HPDE6-E6E7 (cell line): ENCODE data around the gene KCNIP1.
A peak's percentile ranks its signal among the peaks of the same experiment; 100 is the strongest.

ENCODE experiments used
- DNase-seq: peaks from one replicate; pipeline ENCODE4 v3.0.0; 2011; ENCODE audit warnings: missing footprints; ENCODE audit errors: extremely low spot score

Gene KCNIP1

DNA sequence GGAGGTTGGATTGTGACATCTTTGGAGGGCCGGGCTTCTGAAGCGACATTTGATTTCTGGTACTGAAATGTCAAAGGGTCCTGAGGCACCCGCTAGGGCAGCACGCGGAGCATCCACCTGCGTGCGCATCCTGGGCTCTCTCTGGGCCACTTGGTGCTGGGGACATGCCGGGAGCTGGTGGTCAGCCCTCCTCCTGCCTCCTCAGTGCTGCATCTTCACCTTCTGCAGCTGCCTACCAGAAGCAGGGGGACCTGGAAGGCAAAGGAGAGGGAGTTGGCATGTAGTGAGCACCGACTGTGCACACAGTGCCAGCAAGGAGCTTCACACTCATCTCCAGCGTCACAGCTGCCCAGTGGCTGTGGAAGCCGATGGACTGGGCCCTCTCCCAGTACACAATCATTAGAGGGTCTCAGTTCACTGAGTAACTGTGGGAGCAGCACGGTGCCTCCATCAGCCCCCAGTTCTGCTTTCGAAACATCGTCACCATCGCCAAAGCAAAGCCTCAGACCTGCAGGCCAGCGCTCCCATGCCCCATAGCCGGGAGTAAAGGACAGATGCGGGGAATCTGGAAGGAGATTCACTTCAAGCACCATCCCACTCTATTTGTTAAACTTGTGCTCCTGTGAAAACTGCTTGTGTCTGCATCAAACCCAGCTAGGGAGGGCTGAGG is 138.4 kb downstream of the KCNIP1 start:
- no peak for DNase-seq

DNA sequence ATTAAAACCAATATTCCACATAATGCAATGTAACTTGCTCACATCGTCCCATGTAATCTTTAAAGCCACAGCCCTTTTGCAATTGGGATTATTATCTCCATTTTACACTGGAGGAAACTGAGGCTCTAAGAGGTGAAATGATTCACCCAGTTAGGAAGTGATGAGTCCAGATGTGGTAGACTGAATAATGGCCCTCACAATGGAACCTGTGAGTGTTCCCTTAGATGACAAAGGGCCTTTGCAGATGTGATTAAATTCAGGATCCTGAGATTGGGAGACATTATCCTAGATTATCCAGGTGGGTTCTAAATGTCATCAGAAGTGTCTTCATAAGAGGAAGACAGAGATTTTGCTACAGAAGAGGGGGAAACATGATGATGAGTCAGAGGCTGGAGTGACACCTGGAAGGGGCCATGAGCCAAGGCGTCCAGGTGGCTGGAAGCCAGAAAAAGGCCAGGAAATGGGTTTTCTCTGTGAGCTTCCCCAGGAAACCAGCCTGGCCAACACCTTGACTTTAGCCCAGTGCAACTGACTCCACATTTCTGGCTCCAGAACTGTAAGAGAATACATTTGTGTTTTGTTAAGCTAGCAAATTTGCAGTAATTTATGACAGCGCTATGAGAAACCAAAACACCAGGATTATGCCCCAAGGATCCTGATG is 139.1 kb downstream of the KCNIP1 start:
- DNase-seq: no peak

DNA sequence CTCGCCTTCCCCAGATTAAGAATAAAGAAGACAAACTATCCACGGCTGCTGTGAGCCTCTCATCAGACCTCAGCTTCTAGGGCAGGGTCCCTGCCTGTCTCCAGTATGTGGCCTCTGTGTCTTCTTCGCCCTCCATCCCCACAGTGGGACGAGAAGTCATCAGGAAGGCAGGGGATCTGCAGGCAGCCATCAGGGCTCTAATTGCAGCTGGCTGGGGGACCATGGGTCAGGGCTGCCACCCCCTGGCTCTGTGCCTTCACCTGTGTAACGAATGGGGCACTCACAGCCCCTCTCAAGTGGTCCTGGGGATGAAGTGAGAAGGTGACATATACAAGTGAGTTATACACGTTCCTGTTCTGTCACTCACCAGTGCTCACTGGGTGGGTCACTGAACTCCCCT is 139.8 kb downstream of the KCNIP1 start:
- DNase-seq: no peak

DNA sequence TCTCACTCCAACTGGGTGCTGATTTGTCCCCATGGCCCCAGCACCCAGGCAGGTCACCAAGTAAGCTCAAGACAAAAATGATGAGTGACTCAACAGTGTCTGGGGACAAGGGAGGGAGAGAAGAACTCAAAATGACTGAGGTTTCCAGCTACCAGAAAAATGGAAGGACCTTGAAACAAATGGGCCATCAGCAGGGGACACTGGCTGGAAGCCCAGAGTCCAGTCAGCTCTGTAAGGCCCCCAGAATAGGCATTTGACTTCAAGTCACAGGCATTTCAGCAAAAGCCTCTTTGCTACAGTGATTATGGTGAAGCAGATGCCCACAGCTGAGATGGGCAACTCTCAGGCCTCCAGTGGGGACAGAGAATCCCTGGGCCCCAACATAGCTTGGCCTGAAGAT is 140.7 kb downstream of the KCNIP1 start:
- no peak for DNase-seq

DNA sequence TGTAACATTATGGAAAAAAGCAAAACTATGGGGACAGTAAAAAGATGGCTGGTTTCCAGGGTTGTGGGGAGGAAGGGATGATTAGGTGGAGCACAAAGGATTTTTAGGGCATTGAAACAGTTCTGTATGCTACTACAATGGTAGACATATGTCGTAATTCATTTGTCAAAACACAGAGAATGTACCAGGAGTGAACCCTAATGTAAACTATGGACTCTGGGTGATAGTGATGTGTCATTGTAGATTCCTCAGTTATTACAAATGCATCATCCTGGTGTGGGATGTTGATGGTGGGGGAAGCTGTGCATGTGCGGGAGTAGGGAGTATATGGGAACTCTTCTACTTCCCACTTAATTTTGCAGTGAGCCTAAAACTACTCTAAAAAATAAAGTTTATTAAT is 144.7 kb downstream of the KCNIP1 start:
- no peak for DNase-seq

DNA sequence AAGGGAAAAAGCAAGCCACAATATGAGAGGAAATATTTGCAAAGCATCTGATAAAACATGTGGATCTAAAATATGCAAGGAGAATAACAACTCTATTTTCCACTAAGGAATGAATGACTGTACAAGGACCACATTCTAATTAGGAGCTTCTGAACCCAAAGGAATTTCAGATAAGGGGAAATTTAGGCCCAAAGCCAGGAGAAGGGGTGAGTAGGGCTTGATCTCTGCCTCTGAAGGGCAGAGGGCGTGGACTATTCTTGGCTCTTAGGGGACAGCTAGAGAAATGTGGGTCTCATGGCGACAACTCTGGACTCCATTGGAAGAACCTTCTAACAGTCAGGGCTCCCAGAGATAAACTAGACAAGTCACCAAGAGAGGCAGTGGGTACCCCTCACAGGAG is 147.0 kb downstream of the KCNIP1 start:
- DNase-seq: no peak

DNA sequence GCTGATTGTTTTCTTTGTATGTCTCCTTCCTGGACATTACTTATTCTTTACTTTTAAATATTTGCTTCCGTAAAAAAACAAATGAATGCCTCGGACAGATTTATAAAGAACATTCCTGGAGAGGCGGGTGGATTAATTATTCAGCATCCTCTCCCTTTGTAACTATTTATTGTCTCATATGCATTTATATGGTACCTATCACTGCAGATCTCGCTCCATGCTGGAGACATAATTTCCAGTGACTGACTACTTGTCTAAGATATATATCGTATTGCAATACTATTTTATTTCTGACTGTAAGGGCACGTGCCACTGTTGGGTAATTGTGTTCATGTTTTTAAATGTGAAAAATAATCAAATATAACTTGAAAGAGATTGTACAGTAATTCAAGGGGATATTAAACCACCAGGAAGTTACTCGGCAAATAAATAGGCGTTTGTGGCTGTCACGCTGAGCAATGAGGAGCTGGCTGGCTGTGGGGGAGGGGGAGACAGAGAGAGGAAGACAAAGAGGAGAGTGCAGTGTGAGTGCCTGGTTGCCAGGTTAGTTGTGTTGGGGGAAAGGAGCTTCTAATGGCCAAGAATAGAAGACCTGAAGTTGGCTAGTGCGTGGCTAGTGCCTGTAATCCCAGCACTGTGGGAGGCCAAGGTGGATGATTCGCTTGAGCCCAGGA is 147.9 kb downstream of the KCNIP1 start:
- DNase-seq: no peak

DNA sequence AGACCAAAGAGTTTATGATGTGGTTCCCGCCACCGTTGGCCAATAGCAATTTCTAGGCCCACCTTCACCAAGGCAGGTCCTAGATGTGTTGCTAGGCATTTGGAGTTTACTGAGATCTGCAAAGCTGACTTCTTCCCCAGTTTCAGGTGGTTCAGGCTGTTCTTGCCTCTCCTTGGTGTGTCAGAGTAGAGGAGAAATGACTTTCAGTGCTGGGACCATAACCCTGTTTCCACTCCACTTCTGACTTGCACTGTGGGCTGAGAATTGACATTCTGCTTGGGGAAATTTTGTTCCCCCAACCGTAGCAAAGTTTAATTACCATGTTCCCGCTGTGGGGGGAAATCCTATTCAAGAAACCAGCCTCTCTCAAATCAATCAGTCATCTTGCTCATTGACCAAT is 151.7 kb downstream of the KCNIP1 start:
- DNase-seq: no peak

DNA sequence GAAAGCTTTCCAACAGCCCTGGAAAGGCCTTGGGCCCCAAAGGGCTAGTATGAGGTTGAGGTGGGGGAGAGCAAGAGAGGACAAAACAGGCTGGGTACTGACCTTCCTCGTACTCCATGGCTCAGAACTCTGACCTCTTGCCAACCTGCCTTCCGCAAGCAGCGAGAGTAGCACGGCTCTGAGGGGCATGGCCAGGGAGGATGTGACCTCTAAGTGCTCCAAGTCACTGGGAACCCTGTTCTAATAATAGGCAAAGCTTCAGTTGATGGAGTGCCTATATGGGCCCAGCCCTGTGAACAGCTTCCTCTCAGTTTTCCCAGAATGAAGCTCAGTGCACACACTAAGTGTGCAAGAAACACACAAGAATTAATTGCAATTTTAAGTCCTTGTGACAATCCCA is 152.1 kb downstream of the KCNIP1 start:
- DNase-seq: no peak

DNA sequence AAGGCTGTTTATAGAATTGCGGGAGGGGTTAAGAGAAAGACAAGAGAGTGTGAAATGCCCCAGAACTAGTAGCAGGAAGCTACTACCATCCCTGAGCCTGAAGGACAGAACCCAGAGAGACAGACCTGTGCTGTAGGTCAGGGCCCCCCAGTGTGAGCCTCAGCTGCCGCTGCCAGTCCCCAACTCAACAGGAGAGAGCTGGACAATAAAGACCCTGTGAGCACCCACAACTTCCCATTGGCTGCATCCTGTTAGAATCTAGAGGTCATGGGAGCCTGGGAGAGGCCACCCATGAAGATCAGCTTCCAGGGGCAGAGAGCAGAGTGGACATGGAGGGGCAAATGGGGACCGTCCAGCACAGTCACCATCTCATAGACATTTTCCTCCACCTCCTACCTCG is 152.5 kb downstream of the KCNIP1 start:
- no peak for DNase-seq

DNA sequence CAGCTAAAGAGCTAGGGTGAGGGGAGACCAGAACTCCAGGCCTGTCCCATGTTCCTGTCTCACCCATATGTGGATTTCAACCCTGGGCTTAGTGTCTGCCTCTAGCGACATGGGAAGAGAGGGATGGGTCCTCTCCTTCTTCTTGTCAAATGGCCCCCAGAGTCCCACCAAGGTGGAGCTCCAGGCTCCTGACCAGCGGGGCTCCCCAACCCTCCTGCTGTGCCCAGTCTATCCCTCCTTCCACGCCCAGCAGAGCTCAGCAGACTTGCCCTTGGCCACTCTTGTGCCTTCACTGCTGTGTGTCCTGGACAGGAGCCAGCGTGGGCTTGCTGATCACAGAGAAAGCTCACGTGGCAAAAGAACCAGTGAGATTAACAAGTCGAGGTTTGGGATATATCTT is 156.7 kb downstream of the KCNIP1 start:
- no peak for DNase-seq

DNA sequence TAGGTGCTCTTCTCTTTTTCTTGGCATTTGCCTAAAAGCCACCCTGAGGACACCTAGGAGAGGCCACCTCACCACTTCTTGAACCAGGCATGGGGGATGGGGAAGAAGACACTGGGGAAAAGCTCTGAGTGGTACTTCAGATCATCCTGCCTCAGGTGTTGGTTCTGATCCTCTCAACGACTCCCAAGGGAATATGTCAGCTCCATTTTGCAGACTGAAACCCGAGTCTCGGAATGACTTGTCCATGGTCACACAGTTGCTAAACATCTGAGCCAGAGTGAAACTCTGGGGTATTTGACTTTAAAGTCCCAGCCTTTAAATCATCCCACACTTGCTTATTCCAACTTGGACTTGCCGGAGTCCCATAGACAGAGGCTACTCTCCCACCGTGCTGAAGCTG is 159.1 kb downstream of the KCNIP1 start:
- DNase-seq: no peak

DNA sequence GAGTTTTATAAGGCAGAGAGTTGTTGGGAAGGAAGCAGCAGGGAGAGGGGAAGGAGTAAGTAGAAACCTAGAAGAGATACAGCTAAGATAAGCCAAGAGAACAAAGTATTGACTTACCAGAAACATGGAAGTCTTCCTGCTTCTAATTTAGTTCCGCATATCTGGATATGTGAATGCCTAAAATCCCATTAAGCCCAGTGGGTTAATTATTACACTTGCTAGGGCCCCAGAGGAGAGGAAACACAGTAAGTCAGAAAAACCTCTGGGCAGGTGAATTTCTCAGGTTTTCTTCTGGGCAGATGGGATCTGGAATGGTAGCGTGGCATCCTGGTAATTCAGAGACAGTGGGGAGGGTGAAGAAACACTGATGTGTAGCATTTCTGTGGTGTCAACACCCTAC is 175.0 kb downstream of the KCNIP1 start:
- no peak for DNase-seq

DNA sequence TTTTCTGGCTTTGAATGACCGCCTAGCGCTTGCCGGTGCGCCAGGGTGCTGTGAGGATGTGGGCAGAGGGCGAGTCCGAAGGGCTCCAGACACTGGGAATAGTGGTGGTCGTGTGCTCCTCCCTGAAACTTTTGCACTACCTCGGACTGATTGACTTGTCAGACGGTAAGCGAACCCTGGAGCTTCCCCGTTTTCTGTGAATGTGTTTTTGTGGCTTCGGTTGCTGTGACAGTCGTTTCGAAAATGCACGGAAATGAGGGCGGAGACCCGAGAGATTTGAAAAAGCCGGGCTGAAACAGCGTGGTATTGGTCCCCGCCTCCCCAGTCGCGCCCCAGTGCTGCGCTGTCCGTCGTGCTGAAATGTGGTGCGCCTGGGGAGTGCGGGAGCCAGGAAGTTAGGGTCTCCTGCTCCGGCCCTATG is 177.2 kb downstream of the KCNIP1 start:
- peak; percentile 27 for DNase-seq

DNA sequence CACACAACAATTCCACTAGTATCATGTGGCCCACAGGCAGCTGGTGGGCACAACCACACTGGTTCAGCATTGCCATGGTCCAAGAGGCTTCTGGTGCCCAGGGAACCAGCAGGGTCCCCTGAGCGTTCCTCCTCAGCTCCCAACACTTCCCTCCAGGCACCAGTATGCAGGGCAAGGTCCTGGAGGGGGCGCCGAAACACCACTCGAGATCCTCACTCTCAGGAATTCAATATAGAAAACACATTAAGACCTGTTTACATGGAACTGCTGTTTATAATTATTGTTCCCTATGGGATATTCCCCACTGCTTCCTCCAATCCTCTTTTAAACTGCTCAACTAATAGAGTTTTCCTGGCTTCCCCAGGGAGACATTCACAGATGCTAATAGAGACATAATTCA is 187.8 kb downstream of the KCNIP1 start:
- DNase-seq: no peak

DNA sequence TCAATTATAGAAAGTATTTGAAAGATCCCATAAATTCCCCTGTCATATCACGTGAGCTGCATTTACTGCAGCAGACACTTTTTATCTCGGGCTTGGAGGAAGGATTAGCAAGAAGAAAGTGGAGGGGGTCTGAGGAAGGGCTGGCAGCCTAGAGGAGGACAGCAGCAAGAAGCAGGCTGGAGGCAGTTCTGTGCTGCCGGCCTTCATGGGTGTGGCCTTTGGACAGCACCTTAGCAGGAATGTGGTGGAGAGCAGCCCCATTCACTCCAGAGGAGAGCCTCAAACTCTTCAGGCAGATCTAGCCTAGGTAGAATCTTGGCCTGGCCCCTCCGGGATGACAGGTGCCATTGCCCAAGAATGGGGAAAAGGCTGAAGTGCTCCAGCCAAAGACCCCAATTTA is 189.9 kb downstream of the KCNIP1 start:
- no peak for DNase-seq

DNA sequence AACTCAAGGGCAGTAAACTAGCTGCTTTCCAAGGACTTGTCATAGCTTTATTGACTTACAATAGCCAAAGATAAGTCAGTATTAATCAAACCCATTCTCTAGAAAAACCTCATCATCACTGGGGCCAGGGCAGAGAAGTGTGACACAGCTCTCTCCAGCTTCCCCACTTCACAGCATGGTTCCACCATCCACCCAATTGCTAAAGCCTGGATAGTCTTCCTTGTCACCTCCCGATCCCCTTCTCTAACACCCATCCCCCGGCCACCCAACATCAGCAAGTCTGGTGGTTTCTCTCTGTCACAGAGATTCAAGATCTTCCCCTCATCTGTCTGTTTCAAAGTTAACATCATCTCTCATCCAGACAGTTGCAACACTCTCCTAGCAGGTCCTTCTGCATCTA is 191.1 kb downstream of the KCNIP1 start:
- no peak for DNase-seq

DNA sequence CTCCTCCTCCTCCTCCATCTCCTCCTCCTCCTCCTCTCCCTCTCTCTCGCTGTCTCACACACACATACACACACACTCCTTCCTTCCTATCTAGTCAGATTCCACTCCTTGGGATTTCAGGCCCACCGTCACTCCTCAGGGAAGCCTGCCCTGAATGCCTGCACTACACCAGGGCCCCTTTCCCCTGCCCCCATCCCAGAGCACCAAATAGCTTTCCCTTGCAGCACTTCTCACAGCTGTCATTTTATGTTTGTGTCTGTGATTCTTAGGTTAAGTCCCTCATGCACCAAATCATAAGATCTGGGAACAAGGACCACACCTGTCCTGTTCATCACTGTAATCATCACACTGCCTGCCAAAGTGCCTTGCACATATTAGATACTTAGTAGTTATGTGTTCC is 193.2 kb downstream of the KCNIP1 start:
- no peak for DNase-seq

DNA sequence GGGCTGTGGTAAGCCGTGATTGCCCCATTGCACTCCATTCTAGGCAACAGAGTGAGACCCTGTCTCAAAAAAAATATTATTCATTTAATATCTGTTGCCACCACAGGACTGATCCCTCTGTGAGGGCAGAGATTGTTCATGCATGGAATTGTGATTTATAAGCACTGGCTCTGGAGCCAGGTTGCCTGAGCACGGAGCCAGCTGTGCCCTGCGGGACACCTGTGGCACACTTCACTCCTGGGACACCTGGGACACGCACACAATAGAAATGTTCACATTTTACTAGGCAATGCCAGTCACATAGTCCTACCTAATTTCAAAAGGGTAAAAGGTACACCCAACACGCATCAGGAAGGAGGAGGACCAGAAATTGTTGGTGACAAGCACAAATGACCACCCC is 196.7 kb downstream of the KCNIP1 start:
- DNase-seq: no peak

DNA sequence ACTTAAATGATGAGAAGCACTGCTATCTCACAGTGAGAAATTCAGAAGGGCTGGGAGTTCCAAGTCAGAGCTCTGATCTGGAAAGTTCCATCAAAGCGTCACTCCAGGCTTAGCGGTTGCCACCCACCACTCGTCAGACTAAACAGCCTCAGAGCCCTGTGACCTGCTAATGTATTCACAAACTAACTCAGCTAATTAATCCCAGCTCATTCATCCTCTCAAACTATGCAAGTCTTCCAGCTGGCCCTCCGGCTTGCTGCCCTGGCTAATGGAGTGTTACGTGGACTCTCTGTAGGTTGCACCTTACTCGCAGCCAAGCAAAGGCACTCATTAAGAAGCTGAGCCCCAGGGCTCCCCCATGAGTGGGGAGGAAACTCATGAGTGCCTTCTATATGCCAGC is 197.5 kb downstream of the KCNIP1 start:
- no peak for DNase-seq

DNA sequence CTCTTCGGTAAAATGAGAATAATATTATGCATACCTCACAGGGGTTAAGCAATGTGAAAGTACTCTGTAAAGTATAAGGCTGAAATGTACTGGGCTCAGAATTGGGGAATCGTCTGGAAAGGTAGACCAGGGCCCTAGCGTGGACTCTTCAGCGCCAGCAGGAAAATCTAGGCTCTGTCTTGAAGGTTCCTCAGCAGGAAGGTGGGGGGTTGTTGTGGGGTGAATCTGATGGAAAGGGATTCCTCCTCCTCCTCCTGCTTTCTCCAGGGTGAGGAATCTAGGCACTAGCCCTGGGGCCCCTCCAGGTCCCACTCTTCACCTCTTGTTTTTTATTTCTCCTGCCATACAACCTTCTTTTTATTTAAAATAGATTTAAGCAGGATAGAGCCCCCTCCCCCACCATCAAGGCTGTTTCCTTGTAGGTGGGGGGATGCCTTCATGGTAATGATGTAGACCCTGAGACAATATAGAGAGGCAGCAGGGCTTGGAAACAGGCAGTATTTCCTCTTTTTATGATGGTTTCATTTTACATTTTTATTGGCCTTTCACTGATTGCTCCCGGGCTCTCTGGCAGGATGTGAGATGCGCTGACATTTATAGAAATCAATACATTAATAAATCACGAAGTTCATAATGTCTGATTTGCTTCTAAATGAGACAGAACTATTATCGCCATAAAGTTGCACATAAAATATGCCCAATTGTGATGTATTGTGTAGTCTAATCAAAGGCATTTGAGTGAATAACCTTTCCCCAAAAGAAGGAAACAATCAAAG is 200.8 kb downstream of the KCNIP1 start:
- no peak for DNase-seq

DNA sequence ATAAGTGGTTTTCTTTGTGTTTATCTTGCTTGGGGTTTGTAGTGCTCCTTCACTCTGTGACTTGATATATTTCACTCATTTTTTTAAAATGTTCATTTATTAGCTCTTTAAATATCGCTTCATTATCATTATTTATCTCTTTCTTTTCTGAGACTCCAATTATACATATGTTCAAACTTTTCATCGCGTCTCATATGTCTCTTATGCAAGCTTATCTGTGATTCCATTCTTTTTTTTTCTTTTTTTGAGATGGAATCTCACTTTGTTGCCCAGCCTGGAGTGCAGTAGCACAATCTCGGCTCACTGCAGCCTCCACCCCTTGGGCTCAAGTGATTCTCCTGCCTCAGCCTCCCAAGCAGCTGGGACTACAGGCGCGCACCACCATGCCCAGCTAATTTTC is 205.8 kb downstream of the KCNIP1 start:
- DNase-seq: no peak

DNA sequence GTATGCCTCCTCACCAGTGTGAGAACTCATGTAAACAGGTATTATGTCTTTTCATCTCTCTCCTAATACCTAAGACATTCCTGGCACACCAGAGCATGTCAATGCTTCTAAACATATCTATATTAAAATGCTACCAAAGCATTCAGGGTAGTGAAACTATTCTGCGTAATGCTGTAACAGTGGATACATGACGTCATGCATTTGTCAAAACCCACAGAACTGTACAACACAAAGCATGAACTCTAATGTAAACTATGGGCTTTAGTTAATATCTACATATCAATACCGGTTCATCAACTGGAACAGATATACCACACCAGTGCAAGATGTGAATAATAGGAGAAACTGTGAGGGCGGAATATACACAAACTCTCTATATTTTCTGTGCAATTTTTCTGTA is 207.5 kb downstream of the KCNIP1 start:
- DNase-seq: no peak
